H1 (cell line): ENCODE results near the gene IFT27. TPM values are rescaled to one million over a fixed set of nuclear protein-coding genes. Genes with fewer than 3 reads are reported as not detected.

Experiments used
- CTCF ChIA-PET: fragments of 300-600 bp; sonication (Branson Sonifier 250); formaldehyde crosslinking; loops from one replicate; lab custom pipeline; 2021; ENCODE audit not compliant: partially characterized antibody; lab: Charles Lee
- POLR2A ChIA-PET: fragments of 300-600 bp; sonication (Branson Sonifier 250); formaldehyde crosslinking; loops from one replicate; lab custom pipeline; 2021; ENCODE audit warnings: inconsistent platforms; ENCODE audit not compliant: partially characterized antibody; lab: Charles Lee
- DNase-seq, 2 experiments: peaks; one replicate each; pipeline versions ENCODE4 v3.0.0 to v3.0.0-alpha.2; 2010 to 2022; ENCODE audit warnings: low spot score in 2 of 2, low read depth in 1 of 2, mixed read lengths in 1 of 2
- FAIRE-seq: peaks from 2 replicates; lab custom pipeline; 2011; peaks lifted over from hg19 to GRCh38; lab: Jason Lieb, UNC
- H2AFZ ChIP-seq: 2 replicates; pipeline ENCODE4 v1.8.1; 2012; ENCODE audit warnings: low read length, inconsistent platforms
- H2AK5ac ChIP-seq: 2 replicates; pipeline ENCODE4 v1.6.1; 2013; ENCODE audit warnings: low read depth, low read length
- H2BK120ac ChIP-seq: replicated peaks from 2 replicates; pipeline ENCODE3; 2013; ENCODE audit warnings: low read depth, low read length, inconsistent platforms
- H2BK12ac ChIP-seq: 2 replicates; pipeline ENCODE4 v1.6.1; 2013; ENCODE audit warnings: low read depth, low read length
- H2BK15ac ChIP-seq: 2 replicates; pipeline ENCODE4 v1.6.1; 2013; ENCODE audit warnings: low read length
- H2BK20ac ChIP-seq: 2 replicates; pipeline ENCODE4 v1.6.1; 2013; ENCODE audit warnings: low read length
- H2BK5ac ChIP-seq: 2 replicates; pipeline ENCODE4 v1.6.1; 2013; ENCODE audit warnings: low read depth, low read length
- H3K14ac ChIP-seq: 2 replicates; pipeline ENCODE4 v1.6.1; 2013; ENCODE audit warnings: inconsistent platforms; ENCODE audit not compliant: insufficient read length
- H3K18ac ChIP-seq: 2 replicates; pipeline ENCODE4 v1.6.1; 2013; ENCODE audit warnings: low read length; ENCODE audit errors: extremely low read depth
- H3K23ac ChIP-seq: 2 replicates; pipeline ENCODE4 v1.6.1; 2013; ENCODE audit warnings: inconsistent platforms; ENCODE audit not compliant: insufficient read length
- H3K23me2 ChIP-seq: 2 replicates; pipeline ENCODE4 v1.6.1; 2013; ENCODE audit warnings: low read depth, low read length
- H3K27ac ChIP-seq: 2 replicates; pipeline ENCODE4 v1.6.1; 2011; ENCODE audit warnings: low read depth, low read length, inconsistent platforms
- H3K27me3 ChIP-seq, 4 experiments: replicated peaks in 1 of 4; 1 replicate in 1 of 4; 2 replicates in 3 of 4; pipeline versions ENCODE4 v1.6.1 to v1.8.1; 2011 to 2013; ENCODE audit warnings: low read length in 3 of 4, mild to moderate bottlenecking in 3 of 4, inconsistent platforms in 2 of 4, mixed read lengths in 2 of 4, moderate library complexity in 1 of 4; ENCODE audit not compliant: control insufficient read depth in 3 of 4, insufficient read depth in 3 of 4; ENCODE audit errors: extremely low read depth in 1 of 4
- H3K36me3 ChIP-seq, 4 experiments: 2 replicates each; pipeline versions ENCODE4 v1.6.1 to v1.8.1; 2011 to 2013; ENCODE audit warnings: mild to moderate bottlenecking in 4 of 4, low read length in 3 of 4, moderate library complexity in 2 of 4, control low read depth in 1 of 4, inconsistent platforms in 1 of 4; ENCODE audit not compliant: insufficient read depth in 4 of 4, control insufficient read depth in 2 of 4
- H3K4ac ChIP-seq: replicated peaks from 2 replicates; pipeline ENCODE3; 2013; ENCODE audit warnings: low read length, low read depth, mixed read lengths, inconsistent platforms; ENCODE audit not compliant: insufficient read length
- H3K4me1 ChIP-seq, 4 experiments: replicated peaks in 1 of 4; 1 replicate in 1 of 4; 2 replicates in 3 of 4; pipeline versions ENCODE4 v1.6.1 to v1.8.1; 2011 to 2013; ENCODE audit warnings: low read length in 3 of 4, inconsistent platforms in 2 of 4, mixed read lengths in 1 of 4; ENCODE audit not compliant: insufficient read depth in 4 of 4, control insufficient read depth in 3 of 4
- H3K4me2 ChIP-seq, 2 experiments: 2 replicates each; pipeline versions ENCODE4 v1.6.1 to v1.8.1; 2011 to 2013; ENCODE audit warnings: low read depth in 2 of 2, low read length in 2 of 2, control low read depth in 1 of 2, inconsistent platforms in 1 of 2, mild to moderate bottlenecking in 1 of 2; ENCODE audit not compliant: insufficient read depth in 1 of 2
- H3K4me3 ChIP-seq, 4 experiments: fragments of 200-600, 300-600 bp in 1 of 4; sonication (generic), shearing (Covaris generic), sonication (Bioruptor Twin) in 1 of 4; 2 replicates each; pipeline versions ENCODE4 v1.5.1 to v1.8.1; 2011 to 2016; ENCODE audit warnings: low read length in 4 of 4, low read depth in 3 of 4, control low read depth in 2 of 4, inconsistent platforms in 2 of 4, mild to moderate bottlenecking in 2 of 4, mixed read lengths in 1 of 4, moderate library complexity in 1 of 4; ENCODE audit not compliant: insufficient read depth in 2 of 4; ENCODE audit errors: extremely low read depth in 1 of 4
- H3K56ac ChIP-seq: replicated peaks from 2 replicates; pipeline ENCODE3; 2013; ENCODE audit warnings: low read depth, mild to moderate bottlenecking, mixed read lengths, low read length, inconsistent platforms; ENCODE audit not compliant: insufficient read length
- H3K79me1 ChIP-seq: 2 replicates; pipeline ENCODE4 v1.6.1; 2013; ENCODE audit warnings: low read depth, low read length, control low read depth
- H3K79me2 ChIP-seq, 2 experiments: 2 replicates each; pipeline versions ENCODE4 v1.6.1 to v1.8.1; 2012 to 2013; ENCODE audit warnings: low read length in 2 of 2, mild to moderate bottlenecking in 2 of 2, inconsistent platforms in 1 of 2; ENCODE audit not compliant: insufficient read depth in 2 of 2, control insufficient read depth in 1 of 2
- H3K9ac ChIP-seq, 4 experiments: replicated peaks in 1 of 4; 1 replicate in 1 of 4; 2 replicates in 3 of 4; pipeline versions ENCODE4 v1.6.1 to v1.8.1; 2011 to 2013; ENCODE audit warnings: low read depth in 3 of 4, low read length in 3 of 4, control low read depth in 2 of 4, mild to moderate bottlenecking in 2 of 4, moderate library complexity in 2 of 4, inconsistent platforms in 1 of 4; ENCODE audit errors: extremely low read depth in 1 of 4
- H3K9me3 ChIP-seq, 2 experiments: 2 replicates each; pipeline versions ENCODE4 v1.6.1 to v1.8.1; 2012 to 2013; ENCODE audit warnings: mild to moderate bottlenecking in 2 of 2, moderate library complexity in 2 of 2, control low read depth in 1 of 2, inconsistent platforms in 1 of 2, low read depth in 1 of 2, low read length in 1 of 2, mixed read lengths in 1 of 2; ENCODE audit not compliant: insufficient read depth in 2 of 2
- H4K20me1 ChIP-seq, 2 experiments: replicated peaks in 1 of 2; 2 replicates each; pipeline versions ENCODE3 to v1.8.1; 2011 to 2013; ENCODE audit warnings: inconsistent platforms in 2 of 2, low read length in 2 of 2, mild to moderate bottlenecking in 1 of 2; ENCODE audit not compliant: insufficient read depth in 2 of 2, control insufficient read depth in 1 of 2
- H4K5ac ChIP-seq: 2 replicates; pipeline ENCODE4 v1.6.1; 2013; ENCODE audit warnings: low read length, low read depth, mixed read lengths, inconsistent platforms; ENCODE audit not compliant: insufficient read length
- H4K8ac ChIP-seq: 2 replicates; pipeline ENCODE4 v1.8.0; 2013; ENCODE audit warnings: mild to moderate bottlenecking, moderate library complexity, low read length, inconsistent platforms; ENCODE audit not compliant: insufficient read depth; ENCODE audit errors: extremely low read depth
- H4K91ac ChIP-seq: replicated peaks from 2 replicates; pipeline ENCODE3; 2013; ENCODE audit warnings: low read length, mixed read lengths, inconsistent platforms; ENCODE audit not compliant: insufficient read length
- ASH2L ChIP-seq: fragments of 200-600, 300-600 bp; sonication (generic); IDR thresholded peaks from one replicate; pipeline ENCODE4 v1.7.1; 2017; ENCODE audit warnings: low read length
- CTBP2 ChIP-seq: IDR thresholded peaks from 2 replicates; pipeline ENCODE4 v1.7.0; 2011; ENCODE audit warnings: borderline replicate concordance, mild to moderate bottlenecking, moderate library complexity, mixed read lengths, low read length; ENCODE audit not compliant: insufficient read depth, insufficient read length
- EZH2 ChIP-seq: fragments of 200-600 bp; sonication (generic); IDR thresholded peaks from 2 replicates; pipeline ENCODE4 v1.7.1; 2012; ENCODE audit warnings: low read depth, mild to moderate bottlenecking, moderate library complexity, low read length, inconsistent platforms; ENCODE audit not compliant: severe bottlenecking
- HDAC2 ChIP-seq, 2 experiments: fragments of 300-600 bp in 1 of 2; sonication (generic) in 1 of 2; IDR thresholded peaks; 2 replicates each; pipeline ENCODE4 v1.6.1; 2011 to 2012; ENCODE audit warnings: low read depth in 2 of 2, low read length in 2 of 2, mild to moderate bottlenecking in 2 of 2, moderate library complexity in 2 of 2, borderline replicate concordance in 1 of 2, inconsistent platforms in 1 of 2
- NANOG ChIP-seq: IDR thresholded peaks from 2 replicates; pipeline ENCODE4 v1.6.1; 2011; ENCODE audit warnings: low read length, low read depth, mild to moderate bottlenecking, inconsistent platforms; ENCODE audit not compliant: insufficient read depth, poor library complexity, severe bottlenecking
- PHF8 ChIP-seq: fragments of 200-600 bp; sonication (generic); conservative IDR thresholded peaks from 2 replicates; pipeline ENCODE4 v1.7.1; 2012; ENCODE audit warnings: low read depth, mild to moderate bottlenecking, inconsistent platforms, low read length, moderate library complexity
- POLR2A ChIP-seq, 2 experiments: IDR thresholded peaks; 1 replicate in 1 of 2; 2 replicates in 1 of 2; pipeline ENCODE4 v1.6.1; 2011; ENCODE audit warnings: low read depth in 2 of 2, low read length in 2 of 2, mild to moderate bottlenecking in 2 of 2; ENCODE audit errors: control extremely low read depth in 1 of 2
- SAP30 ChIP-seq: fragments of 300-600 bp; sonication (generic); IDR thresholded peaks from 2 replicates; pipeline ENCODE4 v1.7.1; 2012; ENCODE audit warnings: low read length, moderate library complexity, mild to moderate bottlenecking, inconsistent platforms; ENCODE audit not compliant: insufficient read depth, insufficient replicate concordance
- SIN3A ChIP-seq, 2 experiments: IDR thresholded peaks in 1 of 2; conservative IDR thresholded peaks in 1 of 2; 2 replicates each; pipeline ENCODE4 v1.6.1; 2011 to 2012; ENCODE audit warnings: low read length in 2 of 2, improper control_type of control experiment in 1 of 2, low read depth in 1 of 2, mild to moderate bottlenecking in 1 of 2
- SP1 ChIP-seq: IDR thresholded peaks from 2 replicates; pipeline ENCODE4 v1.6.1; 2011; ENCODE audit warnings: low read depth, low read length
- SUZ12 ChIP-seq: fragments of 200-600 bp; sonication (generic); IDR thresholded peaks from 2 replicates; pipeline ENCODE4 v1.6.1; 2012; ENCODE audit warnings: mild to moderate bottlenecking, inconsistent platforms, low read length, moderate library complexity, mixed read lengths
- TAF7 ChIP-seq: optimal IDR thresholded peaks from 2 replicates; pipeline ENCODE3; 2011; ENCODE audit warnings: low read depth, mild to moderate bottlenecking, inconsistent platforms, low read length, moderate library complexity, borderline replicate concordance
- TBP ChIP-seq: IDR thresholded peaks from 2 replicates; pipeline ENCODE4 v1.6.1; 2011; ENCODE audit warnings: low read depth, low read length, improper control_type of control experiment
- WGBS, 2 experiments: shearing (Covaris generic) in 1 of 2; methylation state at CpG; one replicate each; pipeline versions ENCODE4 v1.1.6 to v1.1.7; 2013 to 2015; ENCODE audit warnings: low lambda C conversion rate in 2 of 2, mixed read lengths in 2 of 2, inconsistent platforms in 1 of 2, low coverage in 1 of 2, missing lambda C conversion rate in 1 of 2; ENCODE audit not compliant: insufficient replicate concordance in 2 of 2, insufficient coverage in 1 of 2, insufficient read length in 1 of 2; ENCODE audit errors: extremely low coverage in 1 of 2, missing lambda C conversion rate in 1 of 2; 5-methylcytosine and 5-hydroxymethylcytosine counted together
- polyA plus RNA-seq, 7 experiments: library from polyadenylated mRNA; depleted of rRNA in 3 of 7; stranded (reverse) in 5 of 7; unstranded in 2 of 7; fragments of >200 nt in 5 of 7; fragments of 200-250 nt in 2 of 7; gene quantifications; 1 replicate in 5 of 7; 2 replicates in 1 of 7; 4 replicates in 1 of 7; pipeline versions ENCODE4 v1.2.1 to v1.2.3, GENCODE V29; 2011 to 2013; ENCODE audit warnings: missing spikeins in 2 of 7, mixed read lengths in 2 of 7
- total RNA-seq: library from RNA; stranded (reverse); fragmentation: NEBNext Ultra II Directional; extraction: Animal tissue kit (Norgen Biotek cat#: 25700); gene quantifications from 2 replicates; pipeline ENCODE4 v1.2.1, GENCODE V29; 2021

The IFT27 gene
- total and polyA plus RNA-seq, 2 of the 8 experiments (the other 6 are each of a cell fraction or from before 2014, with no cell fraction given): 36.4 to 46.2 TPM

DNA sequence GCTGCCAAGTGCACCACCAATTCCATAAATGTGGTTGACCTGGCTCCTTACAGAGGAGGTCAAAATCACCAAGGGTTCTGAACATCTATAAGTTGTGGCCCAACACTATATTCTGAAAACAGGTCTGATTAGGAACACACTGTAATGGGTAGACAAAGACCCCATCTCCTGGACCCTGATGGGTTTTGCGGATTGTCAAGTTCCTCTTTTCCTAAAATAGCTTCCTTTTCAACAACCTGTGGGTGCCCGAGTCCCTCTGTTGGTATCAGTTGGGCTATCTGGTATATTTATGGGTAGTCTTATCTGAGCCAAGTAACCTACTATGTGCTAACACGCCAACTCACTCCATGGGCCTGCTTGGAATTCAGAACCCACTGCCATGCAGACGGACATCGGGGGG, 62.5 kb downstream of the IFT27 start:
- no peak overlapping the region for H3K18ac ChIP-seq

More for the DNA sequence above, 62.5 kb downstream of the IFT27 start:
- Histone ChIP-seq H3K4me3 (no peak overlapping the region), H3K4me2 (no peak overlapping the region), H4K20me1 (no peaks in the 10 kb centered on the region), H3K23me2 (no peaks in the 10 kb centered on the region), H3K4me1 (no peaks in the 10 kb centered on the region; a peak in 2 of 7 replicates), H2BK12ac (no peak overlapping the region), H3K36me3 (no peaks in the 10 kb centered on the region), H4K5ac (no peak overlapping the region), H2BK20ac (0 out of 2 replicates have a peak overlapping the region, but pooled peaks have one; percentile 21), H3K56ac (no peak overlapping the region), H3K14ac (no peak overlapping the region), H4K91ac (no peak overlapping the region)
- DNase-seq: no peak
- POLR2A ChIA-PET: no interaction called here
- WGBS, 2 experiments: 85% methylated on average over 5 of the region's 5 CpGs; no CpG with 5 or more reads in 1 of the 2 experiments
- TF ChIP-seq HDAC2 (IDR thresholded peaks at IDR 0.05; ENCODE audit: borderline replicate concordance in 1 of 2, low read depth in 2 of 2, low read length in 2 of 2): no peak
- TF ChIP-seq SIN3A (conservative IDR thresholded peaks at IDR 0.05 in 1 of 2, IDR thresholded peaks at IDR 0.05 in 1 of 2; ENCODE audit: low read depth in 1 of 2, low read length in 2 of 2): no peak
- no peak for TF ChIP-seq TAF7
- TF ChIP-seq EZH2: no peak
- TF ChIP-seq POLR2A (IDR thresholded peaks at IDR 0.05; ENCODE audit: control extremely low read depth in 1 of 2, low read depth in 2 of 2, low read length in 2 of 2): no peak
- no peak for TF ChIP-seq PHF8
- TF ChIP-seq NANOG: no peak
- no peak for TF ChIP-seq SP1
- no peak for TF ChIP-seq ASH2L
- no peak for TF ChIP-seq CTBP2
- TF ChIP-seq TBP: no peak
- no peak for TF ChIP-seq SAP30
- no peak for TF ChIP-seq SUZ12
- TF ChIP-seq, all 59 proteins: peak for 0
- H3K9ac ChIP-seq: no peak overlapping the region
- H3K79me2 ChIP-seq: no peaks in the 10 kb centered on the region
- FAIRE-seq: no peak
- no peak overlapping the region for H3K23ac ChIP-seq
- no peak overlapping the region for H2BK120ac ChIP-seq
- H3K79me1 ChIP-seq: no peaks in the 10 kb centered on the region
- no peak overlapping the region for H2AFZ ChIP-seq
- H3K9me3 ChIP-seq: no peaks in the 10 kb centered on the region
- no peak overlapping the region for H2AK5ac ChIP-seq
- H3K4ac ChIP-seq: no peak overlapping the region
- H2BK15ac ChIP-seq: no peak overlapping the region
- CTCF ChIA-PET: interaction anchor here (1.0 to 1.2 kb wide), 2 partner anchors 18 to 184 kb away, joined by 3 read pairs; no protein-coding TSS in a partner anchor
- H4K8ac ChIP-seq: no peak overlapping the region
- H3K27ac ChIP-seq: no peak overlapping the region
- no peaks in the 10 kb centered on the region; a peak in 2 of 7 replicates for H3K27me3 ChIP-seq
- H2BK5ac ChIP-seq: no peak overlapping the region
